GM21515 (cell line): Measurements from ENCODE around the gene MED12.

Experiments used
- ATAC-seq: cut with Tn5 transposase; IDR thresholded peaks from one replicate; pipeline ENCODE4 v1.9.1; 2021; ENCODE audit not compliant: unreplicated experiment

MED12 gene

GRCh38 chrX:71118032-71118984 lies at the start of gene MED12:
MED12 (plus strand) TSS chrX:71118596; CDS start chrX:71118755, 159 bp downstream.
- ATAC-seq: peak; percentile 93

- ATAC-seq: no peak
These were observed 47.9 kb upstream of the MED12 start for GRCh38 chrX:71070531-71070930.

DNA sequence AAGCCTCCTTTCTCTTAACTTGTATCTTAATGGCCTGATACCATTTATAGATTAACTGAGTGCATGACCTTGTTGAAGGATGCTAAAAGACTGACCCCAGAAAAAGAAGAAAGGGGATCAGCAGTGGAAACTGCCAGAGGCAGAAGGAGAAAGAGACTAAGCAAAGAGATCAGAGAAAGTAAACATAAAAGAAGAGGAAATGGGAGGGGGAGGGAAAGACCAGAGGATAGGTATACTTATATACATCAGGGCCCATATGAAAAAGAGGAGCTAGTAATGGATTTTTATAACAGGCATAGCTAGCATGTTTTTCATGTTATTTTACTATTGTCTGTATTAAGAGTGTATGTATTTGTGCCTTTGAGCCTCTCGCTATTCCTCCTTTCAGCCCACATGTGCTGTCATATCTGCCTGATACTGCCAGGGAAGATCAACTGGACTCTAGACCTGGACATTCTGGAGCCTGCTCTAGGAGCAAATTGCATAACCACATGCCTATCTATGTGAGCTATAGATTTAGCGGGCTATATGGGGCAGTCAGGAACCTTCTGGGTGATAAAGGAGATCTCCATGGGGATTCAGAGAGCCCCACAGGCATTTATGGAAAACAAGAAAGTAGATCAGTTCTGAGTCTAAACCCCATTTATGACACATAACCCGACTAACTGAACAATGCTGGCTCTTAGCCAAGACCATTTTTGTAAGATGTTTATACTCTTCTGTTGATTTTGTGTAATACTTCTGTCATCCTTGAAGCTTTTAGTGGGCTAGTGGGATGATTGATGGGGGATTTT lies 36.9 kb upstream of the MED12 start:
- ATAC-seq: no peak

GRCh38 chrX:71082124-71082647 lies 36.2 kb upstream of the MED12 start:
- no peak for ATAC-seq

DNA sequence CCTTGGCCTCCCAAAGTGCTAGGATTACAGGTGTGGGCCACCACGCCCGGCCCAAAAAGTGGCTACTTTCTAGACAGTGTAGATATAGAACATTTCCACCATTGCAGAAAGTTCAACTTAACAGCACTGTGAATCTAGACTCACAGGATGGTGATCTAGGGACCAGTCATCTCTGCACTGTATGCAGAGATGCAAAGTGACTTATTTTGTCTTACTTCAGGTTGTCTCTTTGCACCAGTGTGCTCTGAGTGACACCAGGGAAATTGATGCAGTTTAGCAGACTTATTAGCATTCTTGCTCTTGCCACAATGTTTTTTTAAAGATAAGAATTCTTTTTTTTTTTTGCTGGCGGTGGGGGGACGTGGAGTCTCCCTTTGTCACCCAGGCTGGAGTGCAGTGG lies 35.6 kb upstream of the MED12 start:
- no peak for ATAC-seq

DNA sequence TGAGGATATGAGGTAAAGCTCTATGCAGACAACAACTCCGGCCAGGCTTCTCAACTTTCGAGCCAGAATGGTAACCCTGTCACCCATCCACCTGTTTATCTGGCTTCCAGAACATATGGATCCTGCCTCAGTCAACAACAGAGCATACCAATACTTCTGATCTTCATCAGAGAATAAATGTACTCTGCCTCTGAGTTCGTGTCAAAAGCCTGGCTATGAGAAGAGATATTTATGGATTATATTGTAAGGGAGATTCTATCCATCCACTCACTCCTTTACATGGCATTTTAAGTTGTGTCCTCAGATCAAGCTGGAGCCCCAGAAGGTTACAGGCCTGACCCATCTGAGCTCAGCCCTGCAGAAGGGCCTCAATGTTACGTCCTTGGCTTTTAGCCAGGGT lies 32.5 kb upstream of the MED12 start:
- no peak for ATAC-seq

- ATAC-seq: no peak
These were observed 27.1 kb upstream of the MED12 start for GRCh38 chrX:71091263-71091662.

- ATAC-seq: no peak
These were observed 23.4 kb upstream of the MED12 start for GRCh38 chrX:71095033-71095432.

DNA sequence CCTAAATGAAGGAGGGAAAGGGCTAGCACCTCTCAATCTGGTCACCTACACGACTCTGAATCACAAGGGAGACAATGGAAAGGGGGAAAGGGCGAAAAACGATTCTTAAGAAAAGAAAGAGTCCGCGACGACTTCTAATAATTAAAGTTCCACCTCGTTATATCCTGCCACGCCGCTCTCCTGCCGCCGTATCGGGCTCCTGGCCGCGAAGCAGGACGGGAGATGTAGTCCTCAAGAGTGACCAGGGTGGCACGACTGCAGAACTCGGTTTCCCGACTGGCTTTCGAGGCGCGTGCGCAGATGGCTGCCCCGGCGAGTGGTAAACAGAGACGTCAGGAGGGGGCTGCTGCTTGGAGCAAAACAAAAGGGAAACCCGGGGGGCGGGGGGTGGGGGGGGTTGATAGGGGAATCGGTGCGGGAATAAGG lies 22.8 kb upstream of the MED12 start, which contains the start of gene FOXO4:
FOXO4 (plus strand) TSS at position 297 of the 426 bp plus-strand sequence. CDS start 678 bp downstream, outside the sequence.
- ATAC-seq: peak; percentile 94

DNA sequence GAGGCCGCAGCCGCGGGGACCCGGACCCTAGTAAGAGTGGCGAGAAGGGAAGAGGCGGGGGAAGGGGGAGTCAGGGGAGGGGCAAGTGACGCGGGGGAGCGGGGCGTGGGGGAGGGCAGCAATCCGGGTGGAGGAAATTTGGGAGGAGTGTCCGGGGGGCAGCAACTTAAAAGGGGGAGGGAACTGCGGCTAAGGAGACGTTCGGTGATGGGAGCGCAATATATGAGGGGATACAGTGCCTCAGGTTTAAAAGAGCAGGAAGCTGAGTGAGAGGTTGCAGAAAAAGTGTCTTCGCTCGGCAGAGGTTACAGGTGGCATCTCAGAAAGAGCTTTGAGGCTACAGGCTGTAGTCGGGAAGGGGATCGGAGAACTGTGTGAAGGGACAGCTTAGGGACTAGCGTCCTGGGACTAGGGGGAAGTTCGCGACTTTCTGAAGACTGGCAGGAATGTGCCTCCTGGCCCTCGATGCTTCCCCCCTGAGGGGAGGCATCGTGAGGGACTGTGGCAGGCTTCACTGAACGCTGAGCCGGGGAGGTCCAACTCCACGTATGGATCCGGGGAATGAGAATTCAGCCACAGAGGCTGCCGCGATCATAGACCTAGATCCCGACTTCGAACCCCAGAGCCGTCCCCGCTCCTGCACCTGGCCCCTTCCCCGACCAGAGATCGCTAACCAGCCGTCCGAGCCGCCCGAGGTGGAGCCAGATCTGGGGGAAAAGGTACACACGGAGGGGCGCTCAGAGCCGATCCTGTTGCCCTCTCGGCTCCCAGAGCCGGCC lies 22.2 kb upstream of the MED12 start:
- peak; percentile 35 for ATAC-seq

GRCh38 chrX:71096760-71097032 lies 21.7 kb upstream of the MED12 start:
- no peak for ATAC-seq

GRCh38 chrX:71098302-71098701 lies 20.1 kb upstream of the MED12 start:
- no peak for ATAC-seq

DNA sequence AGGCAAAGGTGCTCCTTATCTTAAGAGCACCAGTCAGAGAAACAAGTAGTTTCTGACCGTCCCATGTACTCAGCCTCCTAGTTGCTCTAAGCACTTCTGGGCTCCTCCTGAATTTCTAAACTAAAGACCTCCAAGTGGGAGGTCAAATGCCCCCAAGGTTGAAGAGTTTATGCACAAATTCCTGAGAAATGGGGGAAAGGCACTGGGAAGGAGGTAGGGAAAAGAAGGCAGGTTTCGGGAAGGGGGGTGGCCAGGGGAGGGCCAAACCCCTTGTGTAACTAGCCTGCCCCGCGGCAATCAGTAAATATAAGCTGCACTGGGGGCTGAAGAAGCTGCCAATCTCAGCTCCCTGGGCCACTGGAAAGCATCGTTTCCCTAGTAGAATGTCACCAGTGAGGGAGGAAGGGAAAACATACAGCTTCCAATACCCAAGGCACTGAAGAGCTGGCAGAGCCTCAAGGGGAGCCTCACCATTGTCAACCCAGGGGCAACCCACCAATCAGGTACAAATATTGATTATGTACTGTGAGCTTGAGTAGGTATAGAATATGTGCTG lies 19.4 kb upstream of the MED12 start:
- no peak for ATAC-seq

DNA sequence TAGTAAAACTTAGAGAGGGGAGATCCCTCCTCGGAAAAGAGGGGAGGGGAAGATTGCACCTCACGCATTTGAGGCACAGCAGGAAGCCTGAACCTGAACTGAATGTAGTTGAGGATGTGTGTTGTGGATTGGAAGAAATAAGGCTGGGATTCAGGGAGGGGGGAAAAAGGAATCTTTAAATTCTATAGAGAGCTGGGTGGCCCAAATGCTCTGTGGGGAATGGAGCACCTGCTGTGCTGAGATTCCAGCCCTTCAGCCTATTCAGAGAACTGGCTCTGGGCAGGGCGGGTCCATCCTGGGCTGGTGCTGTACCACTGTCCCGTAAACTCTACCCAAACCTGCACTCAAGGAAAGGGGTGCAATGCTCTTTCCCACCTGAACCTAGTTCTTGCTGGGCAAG lies 18.7 kb upstream of the MED12 start:
- ATAC-seq: no peak

DNA sequence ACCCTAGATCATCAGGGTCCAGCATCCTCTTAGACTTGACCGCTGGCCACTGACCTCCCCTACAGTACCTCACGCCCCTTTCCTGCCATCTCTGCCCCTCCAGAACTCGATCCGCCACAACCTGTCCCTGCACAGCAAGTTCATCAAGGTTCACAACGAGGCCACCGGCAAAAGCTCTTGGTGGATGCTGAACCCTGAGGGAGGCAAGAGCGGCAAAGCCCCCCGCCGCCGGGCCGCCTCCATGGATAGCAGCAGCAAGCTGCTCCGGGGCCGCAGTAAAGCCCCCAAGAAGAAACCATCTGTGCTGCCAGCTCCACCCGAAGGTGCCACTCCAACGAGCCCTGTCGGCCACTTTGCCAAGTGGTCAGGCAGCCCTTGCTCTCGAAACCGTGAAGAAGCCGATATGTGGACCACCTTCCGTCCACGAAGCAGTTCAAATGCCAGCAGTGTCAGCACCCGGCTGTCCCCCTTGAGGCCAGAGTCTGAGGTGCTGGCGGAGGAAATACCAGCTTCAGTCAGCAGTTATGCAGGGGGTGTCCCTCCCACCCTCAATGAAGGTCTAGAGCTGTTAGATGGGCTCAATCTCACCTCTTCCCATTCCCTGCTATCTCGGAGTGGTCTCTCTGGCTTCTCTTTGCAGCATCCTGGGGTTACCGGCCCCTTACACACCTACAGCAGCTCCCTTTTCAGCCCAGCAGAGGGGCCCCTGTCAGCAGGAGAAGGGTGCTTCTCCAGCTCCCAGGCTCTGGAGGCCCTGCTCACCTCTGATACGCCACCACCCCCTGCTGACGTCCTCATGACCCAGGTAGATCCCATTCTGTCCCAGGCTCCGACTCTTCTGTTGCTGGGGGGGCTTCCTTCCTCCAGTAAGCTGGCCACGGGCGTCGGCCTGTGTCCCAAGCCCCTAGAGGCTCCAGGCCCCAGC lies 17.6 kb upstream of the MED12 start:
- ATAC-seq: no peak

DNA sequence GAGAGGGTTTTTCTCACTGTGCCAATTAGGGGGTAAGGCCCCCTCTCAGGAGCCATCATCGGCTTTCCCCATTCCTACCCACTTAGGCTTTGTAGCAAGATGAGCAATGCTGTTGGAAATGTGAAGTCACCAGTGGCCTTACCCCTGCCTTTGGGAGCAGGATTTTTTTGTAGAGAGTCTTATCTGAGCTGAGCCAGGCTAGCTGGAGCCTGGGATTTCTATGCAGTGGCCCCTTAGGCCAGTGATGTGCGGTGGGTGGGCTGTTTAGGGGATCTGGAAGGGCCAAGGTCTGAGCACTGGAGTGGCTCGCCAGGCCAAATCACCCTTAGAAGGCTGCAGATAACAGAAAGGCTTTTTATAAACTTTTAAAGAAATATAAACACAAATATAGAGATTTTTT lies 16.1 kb upstream of the MED12 start:
- ATAC-seq: no peak

- ATAC-seq: no peak
These were observed 15.0 kb upstream of the MED12 start for GRCh38 chrX:71103110-71103983.

DNA sequence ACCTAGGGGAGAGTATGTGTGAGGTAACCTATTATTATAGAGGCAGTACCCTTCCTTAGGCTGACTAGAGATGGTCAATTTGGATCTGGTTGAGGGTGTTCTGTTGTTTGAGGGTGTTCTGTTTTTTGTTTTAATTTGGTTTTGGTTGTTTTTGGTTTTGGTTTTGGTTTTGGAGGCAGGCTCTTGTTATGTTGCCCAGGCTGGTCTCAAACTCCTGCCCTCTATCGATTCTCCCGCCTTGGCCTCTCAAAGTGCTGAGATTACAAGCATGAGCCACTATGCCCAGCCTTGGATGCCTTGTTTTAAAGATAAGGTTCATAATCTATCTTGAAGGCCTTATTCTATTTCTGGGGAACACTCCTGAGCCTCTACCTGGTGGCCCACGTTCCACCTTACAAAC lies 12.8 kb upstream of the MED12 start:
- ATAC-seq: no peak

- no peak for ATAC-seq
These were observed 12.0 kb upstream of the MED12 start, which contains the start of gene CXorf65 for GRCh38 chrX:71106427-71106826. CXorf65 (minus strand) TSS chrX:71106740; CDS start chrX:71106556, 184 bp downstream.
